ENCODE measurements around the gene IPPK. TPM values are rescaled to one million over a fixed set of nuclear protein-coding genes. Genes with fewer than 3 reads are reported as not detected.
A peak's percentile ranks its signal among the peaks of the same experiment; 100 is the strongest.

The IPPK gene
- total RNA-seq, 4 donors from 2014 or later: 10.0 to 26.2 (median 12.5) TPM

DNA sequence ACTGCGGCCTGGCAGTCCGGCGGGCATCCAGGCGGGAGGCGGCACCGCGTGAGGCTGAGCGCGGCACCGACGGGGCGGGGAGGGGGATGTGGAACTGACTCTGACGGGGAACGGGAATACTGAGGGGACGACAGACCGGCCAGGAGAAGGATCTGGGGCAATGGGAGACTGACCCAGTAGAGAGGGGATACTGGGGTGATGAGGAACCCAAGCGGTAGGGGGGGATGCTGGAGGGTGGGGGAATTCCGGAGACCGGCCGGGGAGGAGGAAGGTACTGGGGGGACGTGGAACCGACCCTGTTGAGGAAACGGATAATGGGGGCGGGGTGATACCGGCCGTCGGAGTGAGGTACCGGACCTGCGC lies 423 bp downstream of the IPPK start:
- peak; percentile 11 for ATAC-seq (ENCODE audit: low FRiP score)
- TF ChIP-seq, protein P1, sequence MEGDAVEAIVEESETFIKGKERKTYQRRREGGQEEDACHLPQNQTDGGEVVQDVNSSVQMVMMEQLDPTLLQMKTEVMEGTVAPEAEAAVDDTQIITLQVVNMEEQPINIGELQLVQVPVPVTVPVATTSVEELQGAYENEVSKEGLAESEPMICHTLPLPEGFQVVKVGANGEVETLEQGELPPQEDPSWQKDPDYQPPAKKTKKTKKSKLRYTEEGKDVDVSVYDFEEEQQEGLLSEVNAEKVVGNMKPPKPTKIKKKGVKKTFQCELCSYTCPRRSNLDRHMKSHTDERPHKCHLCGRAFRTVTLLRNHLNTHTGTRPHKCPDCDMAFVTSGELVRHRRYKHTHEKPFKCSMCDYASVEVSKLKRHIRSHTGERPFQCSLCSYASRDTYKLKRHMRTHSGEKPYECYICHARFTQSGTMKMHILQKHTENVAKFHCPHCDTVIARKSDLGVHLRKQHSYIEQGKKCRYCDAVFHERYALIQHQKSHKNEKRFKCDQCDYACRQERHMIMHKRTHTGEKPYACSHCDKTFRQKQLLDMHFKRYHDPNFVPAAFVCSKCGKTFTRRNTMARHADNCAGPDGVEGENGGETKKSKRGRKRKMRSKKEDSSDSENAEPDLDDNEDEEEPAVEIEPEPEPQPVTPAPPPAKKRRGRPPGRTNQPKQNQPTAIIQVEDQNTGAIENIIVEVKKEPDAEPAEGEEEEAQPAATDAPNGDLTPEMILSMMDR (IDR thresholded peaks at IDR 0.05): no peak
- DNase-seq (ENCODE audit: low spot score): no peak

DNA sequence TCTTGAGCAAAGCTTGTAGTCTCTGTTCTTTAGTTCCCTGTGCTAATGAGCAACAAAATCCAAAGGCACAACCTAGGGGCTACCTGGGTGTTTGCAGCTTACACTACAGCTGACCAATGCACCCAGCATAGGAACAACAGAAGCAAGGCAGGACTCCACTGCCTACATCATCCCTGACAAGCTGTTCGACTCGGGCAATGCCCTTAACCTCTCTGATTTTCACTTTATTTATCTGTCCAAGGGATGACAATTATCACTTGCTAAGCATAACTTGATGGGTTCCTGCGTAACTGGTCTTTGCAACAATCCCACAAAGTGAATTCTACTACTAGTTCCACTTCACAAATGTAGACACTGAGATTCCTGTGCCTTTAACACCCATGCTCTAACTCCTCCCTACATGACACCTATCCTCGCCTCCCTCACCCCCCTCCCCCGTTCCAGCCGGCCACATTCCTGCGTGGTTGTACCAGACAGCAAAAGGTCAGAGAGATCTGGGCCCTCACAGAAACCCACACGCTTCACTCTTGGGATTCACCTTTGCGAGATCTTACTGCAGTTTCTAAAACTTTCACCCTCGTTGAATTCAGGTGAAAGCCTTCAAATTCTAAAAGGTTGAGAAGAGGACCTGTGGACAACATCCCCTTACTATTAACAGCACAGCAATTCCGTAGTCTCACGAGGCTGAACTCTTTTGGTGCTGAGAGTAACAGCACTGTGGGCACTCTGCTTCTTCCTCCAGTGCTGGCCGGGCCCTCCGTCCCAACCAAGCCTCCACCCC lies 995 bp downstream of the IPPK start:
- ATAC-seq (ENCODE audit: low FRiP score) (peak; percentile 55), DNase-seq (ENCODE audit: low spot score) (peak; percentile 51)
- TF ChIP-seq, protein P1 (IDR thresholded peaks at IDR 0.05): no peak

GRCh38 chr9:92666912-92667532 lies 2.9 kb downstream of the IPPK start:
- ATAC-seq (ENCODE audit: low FRiP score) (no peak), DNase-seq (ENCODE audit: low spot score) (no peak)
- TF ChIP-seq, protein P1 (IDR thresholded peaks at IDR 0.05): no peak

DNA sequence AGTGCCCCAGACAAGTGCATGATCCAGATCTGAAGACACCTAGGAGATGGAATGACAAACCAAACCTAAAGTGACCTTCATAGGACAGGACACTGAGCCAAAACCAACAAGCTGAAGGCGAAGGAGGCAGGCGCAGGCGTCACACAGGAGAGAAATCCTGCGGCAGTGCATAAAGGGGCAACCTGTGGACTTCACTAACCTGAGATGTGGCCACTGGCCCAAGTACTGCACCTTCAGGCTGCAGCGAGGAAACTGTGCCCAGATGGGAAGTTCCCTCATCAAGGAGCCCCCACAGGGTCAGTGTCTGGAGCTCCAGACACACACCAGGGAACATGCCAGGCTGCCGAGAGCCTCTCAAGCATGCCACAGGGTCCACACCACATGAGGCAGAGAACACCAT lies 3.7 kb downstream of the IPPK start:
- ATAC-seq (ENCODE audit: low FRiP score): no peak
- no peak for DNase-seq (ENCODE audit: low spot score)
- TF ChIP-seq, protein P1 (IDR thresholded peaks at IDR 0.05): no peak

DNA sequence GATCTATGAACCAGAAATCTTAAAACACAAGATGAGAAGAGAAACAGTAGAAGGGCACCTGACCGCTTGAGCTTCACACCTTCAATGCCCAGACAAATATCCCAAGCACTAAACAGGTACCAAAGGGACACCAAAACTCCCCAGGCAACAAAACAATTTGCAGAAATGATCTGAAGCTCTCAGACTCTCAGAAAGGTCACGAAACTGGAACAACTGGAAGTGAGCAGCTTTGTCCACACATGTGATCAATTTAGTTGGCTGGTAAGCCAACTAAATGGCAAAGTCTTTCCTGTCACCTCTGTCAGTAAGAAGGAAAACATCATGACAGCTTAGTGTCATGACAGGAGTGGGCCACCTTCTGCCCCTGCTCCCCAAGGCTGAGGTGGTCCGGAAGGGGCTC lies 4.1 kb downstream of the IPPK start:
- ATAC-seq (ENCODE audit: low FRiP score) (no peak), DNase-seq (ENCODE audit: low spot score) (no peak)
- TF ChIP-seq, protein P1 (IDR thresholded peaks at IDR 0.05): no peak

DNA sequence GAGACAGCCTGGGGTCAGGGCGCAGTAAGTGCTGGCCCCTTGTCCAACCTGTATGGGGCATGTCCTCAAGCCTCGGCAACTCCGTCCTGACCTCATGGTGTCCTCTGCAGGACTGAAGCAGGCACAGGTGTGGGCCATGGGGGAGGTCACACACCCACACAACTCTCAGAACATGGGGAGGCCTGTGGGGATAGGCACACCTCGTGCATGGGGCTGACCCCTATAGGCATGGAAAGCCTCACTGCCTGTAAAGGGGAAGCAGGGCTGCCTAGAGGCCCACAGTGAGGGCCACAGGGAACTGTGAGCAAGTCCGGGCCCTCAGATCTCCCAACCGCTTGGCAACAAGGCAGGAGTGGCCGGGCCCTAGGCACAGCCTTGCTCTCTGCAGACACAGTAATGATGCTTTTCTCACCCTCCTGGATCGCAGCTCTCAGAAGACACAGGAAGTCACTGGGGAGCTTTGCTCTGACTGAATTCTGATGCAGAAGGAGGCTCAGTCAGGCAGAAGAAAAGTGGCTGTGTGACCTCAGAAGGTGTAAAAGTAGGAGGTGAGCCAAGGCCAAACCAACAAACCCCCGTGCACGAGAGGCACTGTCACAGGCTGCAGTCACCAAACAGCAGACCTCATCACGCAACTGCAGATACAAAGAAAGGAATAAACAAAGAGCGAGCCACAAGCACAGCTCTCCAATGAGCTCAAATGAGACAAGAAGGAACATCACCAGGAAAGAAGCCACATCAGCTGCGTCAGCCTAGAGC lies 5.4 kb downstream of the IPPK start:
- TF ChIP-seq, protein P1 (IDR thresholded peaks at IDR 0.05): no peak
- ATAC-seq (ENCODE audit: low FRiP score): no peak
- no peak for DNase-seq (ENCODE audit: low spot score)
